Measurements from ENCODE around the gene PYGB.
"Not testable (repeated sequence)": the region's sequence is repeated elsewhere in the genome, so short reads cannot be mapped to it uniquely, and the experiment has no call there.

PYGB gene

DNA sequence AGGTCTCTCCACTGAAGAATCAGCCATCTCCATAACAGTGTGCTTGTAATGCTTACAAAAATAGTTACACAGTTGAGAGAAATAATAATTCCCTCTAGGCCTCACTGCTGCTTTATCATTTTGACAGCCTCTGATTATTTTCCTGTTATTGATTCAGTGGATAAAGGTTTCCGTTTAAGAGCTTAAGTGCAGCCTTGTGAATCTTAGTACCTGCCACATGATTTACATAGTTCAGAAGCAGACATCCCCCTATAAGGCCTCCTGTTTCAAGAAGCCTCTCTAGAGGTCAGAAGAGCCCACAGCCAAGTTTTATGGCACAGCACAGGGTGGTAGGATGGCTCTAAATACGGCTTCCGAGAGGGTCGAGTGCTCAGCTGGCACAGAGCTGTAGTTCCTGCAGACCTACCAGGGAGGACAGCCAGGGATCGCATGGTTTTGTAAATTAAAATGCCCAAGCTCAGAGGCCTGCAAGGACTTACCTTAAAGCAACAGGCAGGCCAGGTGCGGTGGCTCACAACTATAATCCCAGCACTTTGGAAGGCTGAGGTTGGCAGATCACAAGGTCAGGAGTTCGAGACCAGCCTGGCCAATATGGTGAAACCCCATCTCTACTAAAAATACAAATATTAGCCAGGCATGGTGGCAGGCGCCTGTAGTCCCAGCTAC is 17.6 kb upstream of the PYGB start:
- DNase-seq: no peak

DNA sequence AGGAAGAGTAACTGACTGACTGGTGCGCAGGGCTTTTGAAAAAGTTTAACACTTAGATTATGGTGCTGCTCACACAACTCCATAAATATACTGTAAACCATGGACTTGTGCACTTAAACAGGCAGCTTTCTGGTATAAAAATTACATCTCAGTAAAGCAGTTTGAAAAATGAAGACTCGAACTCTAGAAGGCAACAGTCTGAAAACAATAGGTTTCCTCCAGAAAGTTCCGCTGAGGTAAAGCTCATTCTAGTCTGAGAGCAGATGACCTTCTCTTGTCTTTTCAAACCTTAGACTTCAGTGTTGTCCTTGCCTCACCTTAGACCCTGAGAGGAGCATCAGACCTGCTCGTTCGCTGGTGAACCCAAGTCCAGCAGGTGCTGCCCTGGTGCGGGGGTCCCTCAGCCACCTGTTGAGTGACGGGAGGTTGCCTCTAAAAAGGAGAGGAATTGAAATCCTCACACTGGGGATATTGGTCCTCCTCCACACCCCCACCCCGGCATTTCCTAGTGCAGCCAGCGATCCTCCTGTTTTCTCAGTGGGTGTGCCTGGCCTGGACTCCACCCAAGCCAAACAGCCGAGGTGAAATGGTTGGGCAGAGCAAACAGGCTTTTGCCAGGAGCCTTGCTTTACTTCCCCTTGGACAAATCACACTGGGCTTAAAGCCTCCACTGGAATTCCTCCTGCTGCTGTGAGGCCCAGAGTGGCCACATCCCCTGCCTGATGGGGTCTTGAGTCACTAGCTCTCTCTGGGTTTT is 14.7 kb upstream of the PYGB start:
- peak; percentile 36 for DNase-seq

DNA sequence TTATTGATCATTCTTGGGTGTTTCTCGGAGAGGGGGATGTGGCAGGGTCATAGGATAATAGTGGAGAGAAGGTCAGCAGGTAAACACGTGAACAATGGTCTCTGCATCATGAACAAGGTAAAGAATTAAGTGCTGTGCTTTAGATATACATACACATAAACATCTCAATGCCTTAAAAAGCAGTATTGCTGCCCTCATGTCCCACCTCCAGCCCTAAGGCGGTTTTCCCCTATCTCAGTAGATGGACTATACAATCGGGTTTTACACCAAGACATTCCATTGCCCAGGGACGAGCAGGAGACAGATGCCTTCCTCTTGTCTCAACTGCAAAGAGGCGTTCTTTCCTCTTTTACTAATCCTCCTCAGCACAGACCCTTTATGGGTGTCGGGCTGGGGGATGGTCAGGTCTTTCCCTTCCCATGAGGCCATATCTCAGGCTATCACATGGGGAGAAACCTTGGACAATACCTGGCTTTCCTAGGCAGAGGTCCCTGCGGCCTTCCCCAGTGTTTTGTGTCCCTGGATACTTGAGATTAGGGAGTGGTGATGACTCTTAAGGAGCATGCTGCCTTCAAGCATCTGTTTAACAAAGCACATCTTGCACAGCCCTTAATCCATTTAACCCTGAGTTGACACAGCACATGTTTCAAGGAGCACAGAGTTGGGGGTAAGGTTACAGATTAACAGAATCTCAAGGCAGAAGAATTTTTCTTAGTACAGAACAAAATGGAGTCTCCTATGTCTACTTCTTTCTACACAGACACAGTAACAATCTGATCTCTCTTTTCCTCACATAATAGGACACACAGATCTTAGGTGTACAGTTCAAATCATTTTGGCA is 13.7 kb upstream of the PYGB start:
- DNase-seq: not testable (repeated sequence)

DNA sequence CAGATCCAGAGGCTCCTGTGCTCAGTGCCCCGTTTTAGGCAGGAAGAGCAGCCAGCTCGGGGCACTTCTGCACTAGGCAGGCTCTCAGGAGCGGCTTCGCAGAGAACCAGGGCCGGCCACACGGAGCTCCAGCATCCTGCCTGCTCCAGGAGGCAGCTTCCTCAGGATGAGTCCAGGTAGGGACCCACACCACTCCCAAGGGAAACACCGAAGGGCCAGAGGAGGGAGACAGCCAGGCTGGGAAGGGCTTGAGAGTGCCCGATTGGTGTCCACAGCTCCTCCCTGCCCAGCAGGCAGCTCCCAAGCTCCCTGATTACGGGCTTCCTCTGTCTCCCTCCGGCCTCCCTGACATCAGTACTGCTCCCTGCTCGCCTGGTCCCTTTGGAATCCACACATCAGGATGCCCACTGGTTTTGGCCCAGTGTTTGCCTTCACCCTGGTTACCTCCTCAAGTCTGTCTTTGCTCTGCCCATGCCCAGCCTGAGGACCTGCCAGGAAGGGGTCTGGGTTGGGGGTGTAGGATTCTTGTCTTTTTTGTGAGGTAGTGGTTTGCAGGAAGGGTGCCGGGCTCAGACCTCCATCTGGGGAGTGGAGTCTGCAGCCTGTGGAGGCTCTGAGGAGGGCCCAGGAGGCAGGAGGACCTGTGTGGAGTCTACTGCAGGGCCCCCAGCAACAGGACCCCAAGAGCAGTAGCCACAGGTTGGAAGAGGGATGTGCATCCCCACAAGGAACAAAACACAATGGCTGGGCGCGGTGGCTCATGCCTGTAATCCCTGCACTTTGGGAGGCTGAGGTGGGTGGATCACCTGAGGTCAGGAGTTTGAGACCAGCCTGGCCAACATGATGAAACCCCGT is 11.2 kb upstream of the PYGB start:
- no peak for DNase-seq

DNA sequence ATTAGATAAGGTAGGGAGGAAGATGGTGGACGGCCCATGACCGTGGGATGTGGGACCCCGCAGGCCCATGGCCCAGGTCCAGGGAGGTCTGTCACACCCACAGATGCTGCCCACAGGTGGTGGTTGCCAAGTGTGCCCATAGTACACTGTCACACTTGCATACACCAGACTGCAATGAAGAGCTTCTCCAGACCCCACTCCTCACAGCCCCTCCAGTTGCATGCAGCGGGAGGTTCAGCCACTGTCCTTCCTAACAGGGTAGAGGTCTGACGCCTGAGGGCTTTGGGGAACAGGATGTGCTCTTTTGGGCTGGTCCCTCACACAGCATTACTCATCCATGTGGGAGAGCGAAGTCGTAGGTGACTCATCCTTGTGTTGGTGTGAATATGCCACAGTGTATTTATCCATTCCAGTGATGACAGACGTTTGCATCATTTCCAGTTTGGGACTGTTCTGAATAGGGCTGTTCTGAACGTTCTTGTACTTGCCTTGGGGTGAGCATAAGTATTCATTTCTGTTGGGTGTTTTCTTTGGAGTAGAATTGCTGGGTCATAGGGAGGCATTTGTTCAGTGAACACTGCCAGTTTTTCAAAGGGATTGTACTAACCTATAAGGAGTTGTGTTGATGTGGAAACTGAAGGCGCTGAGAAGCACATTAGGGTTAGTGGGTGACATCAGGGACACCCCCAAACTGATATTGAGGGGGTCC is 10.1 kb upstream of the PYGB start:
- peak; percentile 97 for DNase-seq

DNA sequence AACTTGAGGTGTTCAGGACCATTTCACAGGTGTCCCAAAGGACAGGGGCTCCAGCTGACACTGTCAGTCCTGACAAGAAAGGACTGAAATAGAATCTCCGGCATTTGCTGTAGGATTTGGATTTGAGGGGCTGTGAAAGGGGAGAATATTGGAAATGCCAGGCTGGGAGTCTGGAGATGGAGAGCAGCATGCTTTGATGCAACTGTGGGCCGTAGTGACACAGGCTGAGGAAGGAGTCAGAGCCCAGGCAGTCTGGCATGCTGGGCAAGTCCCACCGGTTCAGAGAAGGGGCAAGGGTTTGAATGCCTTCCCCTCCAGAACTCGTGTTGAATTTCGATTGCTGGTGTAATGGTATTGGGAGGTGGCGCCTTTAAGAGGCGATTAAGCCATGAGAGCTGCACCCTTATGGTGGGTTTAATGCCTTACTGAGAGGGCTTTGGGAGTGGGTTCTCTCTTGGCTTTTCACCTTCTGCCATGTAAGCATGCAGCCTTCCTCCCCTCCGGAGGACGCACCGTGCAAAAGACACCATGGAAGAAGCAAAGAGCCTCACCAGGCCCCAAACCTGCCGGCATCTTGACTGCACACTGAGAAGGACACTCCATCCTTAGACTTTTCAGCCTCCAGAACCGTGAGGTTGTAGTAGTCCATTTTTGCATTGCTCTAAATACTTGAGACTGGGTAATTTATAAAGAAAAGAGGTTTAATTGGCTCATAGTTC is 9.4 kb upstream of the PYGB start:
- no peak for DNase-seq

DNA sequence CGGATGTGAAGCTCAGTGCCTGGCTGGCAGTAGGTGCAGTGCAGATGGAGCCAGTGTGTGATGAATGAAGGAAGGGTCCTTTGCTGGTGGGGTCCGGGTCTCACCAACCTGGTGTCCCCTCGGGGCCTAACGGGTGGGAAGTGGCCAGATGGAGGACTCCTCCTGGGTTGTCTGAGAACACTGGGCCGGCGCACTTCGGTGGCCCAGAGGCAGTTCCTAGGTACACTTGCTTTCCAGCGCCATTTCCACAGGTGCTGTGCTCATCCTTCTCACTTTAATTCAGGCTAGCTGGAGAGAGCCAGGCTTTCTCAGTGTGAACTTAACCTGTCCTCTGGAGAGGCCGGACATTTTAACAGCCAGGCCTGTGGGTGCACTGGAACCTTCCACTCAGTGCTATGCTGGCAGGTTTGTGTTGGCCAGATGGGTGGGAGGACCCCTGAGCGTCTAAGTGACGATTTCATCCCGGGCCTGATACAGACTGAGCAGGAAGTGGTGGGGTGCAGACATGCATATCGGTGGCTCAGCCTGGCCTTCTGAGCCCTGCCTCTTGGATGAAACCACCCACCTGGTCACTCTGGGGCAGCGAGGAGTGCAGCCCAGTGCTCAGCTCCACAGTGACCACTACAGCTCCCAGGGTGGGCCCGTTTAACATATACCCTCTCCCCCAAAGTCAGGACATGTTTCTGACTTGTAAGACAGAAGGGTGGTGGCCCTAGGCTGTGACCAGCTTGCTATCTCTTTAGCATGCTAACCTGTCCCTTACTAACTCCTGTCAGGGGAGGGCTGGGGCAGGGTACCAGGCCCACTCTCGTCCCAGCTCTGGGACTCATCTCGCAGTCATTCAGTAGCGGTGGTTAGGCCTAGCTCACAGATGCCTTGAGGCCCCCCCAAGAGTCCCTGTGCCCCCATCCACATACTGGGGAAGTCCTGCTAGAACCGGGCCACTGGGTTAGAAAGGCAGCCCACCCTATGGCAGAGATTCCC is 8.2 kb upstream of the PYGB start:
- DNase-seq: no peak

DNA sequence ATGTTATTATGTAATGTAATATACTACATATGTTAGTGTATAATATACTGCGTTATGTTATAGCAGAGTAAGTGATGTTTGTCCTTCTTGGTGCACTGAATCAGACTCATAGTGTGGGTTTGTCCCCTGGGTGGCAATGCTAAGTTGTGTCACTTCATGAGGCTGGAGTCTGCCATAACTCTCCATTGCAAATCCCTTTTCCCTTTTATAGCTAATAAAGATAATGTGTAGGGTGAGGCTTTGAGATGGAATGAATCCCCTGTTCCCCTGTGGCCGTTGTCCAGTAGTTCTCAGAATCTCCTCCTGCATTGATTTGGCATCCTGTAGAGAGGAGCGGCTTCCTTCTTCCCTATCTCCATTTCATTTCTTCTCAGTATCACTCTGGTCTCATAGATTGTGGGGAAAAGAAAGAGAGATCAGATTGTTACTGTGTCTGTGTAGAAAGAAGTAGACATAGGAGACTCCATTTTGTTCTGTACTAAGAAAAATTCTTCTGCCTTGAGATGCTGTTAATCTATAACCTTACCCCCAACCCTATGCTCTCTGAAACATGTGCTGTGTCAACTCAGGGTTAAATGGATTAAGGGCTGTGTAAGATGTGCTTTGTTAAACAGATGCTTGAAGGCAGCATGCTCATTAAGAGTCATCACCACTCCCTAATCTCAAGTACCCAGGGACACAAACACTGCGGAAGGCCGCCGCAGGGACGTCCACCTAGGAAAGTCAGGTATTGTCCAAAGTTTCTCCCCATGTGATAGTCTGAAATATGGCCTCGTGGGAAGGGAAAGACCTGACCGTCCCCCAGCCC is 6.8 kb upstream of the PYGB start:
- DNase-seq: not testable (repeated sequence)

DNA sequence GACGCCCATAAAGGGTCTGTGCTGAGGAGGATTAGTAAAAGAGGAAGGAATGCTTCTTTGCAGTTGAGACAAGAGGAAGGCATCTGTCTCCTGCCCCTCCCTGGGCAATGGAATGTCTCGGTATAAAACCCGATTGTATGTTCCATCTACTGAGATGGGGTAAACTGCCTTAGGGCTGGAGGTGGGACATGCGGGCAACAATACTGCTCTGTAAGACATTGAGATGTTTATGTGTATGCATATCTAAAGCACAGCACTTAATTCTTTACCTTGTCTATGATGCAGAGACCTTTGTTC is 6.3 kb upstream of the PYGB start:
- DNase-seq: not testable (repeated sequence)

DNA sequence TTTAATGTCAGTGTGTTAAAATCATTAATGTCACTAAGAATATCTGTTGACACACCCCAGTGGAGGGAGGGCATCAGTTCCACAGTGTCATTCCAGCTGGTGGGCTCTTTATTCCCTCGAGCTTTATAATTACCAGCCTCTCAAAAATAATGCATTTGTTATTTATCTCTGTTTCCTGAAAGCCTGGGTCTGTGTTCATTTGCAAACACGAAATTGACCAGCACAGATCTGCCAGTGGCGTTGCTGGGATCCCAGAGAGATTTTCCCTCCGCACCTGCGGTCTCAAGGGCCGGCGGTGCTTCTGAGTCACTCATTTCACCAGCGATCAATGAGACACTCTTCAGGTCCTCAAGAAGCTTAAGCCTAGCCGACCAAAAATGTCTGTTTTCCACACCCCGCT is 5.7 kb upstream of the PYGB start:
- DNase-seq: no peak

DNA sequence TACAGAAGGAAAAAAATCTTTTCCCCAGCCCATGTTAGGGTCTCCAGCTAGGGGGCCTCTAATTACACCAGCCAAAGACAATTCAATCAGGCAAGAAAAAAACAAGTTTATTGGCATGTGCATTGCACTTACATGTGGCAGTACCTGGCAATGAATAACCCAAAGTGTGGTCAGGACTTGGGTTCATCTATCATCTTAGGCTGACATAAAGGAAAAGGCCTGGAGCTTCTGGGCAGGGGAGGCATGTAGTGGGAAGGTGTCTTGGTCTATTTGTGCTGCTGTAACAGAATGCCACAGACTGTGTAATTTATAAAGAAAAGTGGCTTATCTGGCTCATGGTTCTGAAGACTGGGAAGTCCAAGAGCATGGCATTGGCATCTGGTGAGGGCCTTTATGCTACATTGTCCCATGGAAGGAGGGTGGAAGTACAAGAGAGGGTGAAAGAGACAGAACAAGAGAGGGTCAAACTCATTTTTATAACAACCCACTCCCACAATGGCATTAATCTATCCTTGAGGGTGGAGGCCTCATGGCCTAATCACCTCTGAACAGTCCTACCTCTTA is 4.4 kb upstream of the PYGB start:
- no peak for DNase-seq

DNA sequence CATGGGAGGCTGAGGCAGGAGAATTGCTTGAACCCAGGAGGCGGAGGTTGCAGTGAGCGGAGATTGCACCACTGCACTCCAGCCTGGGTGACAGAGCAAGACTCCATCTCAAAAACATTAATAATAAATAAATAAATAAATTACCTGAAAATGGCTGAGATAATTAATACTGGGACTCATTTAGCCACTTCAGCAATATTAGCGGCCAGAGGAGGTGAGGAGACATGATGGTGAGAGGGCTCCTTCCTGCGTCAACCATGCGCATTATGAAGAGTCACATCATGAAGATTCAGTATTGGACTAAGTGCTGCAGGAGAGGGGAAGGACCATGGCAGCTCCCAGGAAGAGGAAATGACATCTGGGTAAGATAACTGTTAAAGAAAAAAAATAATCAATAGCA is 2.9 kb upstream of the PYGB start:
- DNase-seq: no peak

DNA sequence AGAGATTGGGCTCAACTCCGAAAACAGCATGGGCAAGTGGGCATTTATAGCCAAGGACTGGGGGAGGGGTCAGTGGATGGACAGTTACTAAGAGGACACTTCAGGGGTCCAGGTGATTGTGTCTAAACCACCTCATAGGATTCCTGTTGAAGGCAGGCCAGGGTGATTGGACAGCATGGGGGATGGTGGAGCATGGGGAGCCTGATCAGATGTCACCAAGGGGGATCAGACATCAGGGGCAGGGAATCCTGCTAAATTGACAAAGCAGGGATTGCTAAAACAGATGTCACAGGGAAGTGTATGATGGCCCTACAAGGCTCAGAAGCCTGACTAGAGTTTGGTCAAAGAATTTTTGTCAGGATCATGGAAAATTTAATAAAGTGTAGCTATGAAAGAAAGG is 2.4 kb upstream of the PYGB start:
- DNase-seq: no peak

DNA sequence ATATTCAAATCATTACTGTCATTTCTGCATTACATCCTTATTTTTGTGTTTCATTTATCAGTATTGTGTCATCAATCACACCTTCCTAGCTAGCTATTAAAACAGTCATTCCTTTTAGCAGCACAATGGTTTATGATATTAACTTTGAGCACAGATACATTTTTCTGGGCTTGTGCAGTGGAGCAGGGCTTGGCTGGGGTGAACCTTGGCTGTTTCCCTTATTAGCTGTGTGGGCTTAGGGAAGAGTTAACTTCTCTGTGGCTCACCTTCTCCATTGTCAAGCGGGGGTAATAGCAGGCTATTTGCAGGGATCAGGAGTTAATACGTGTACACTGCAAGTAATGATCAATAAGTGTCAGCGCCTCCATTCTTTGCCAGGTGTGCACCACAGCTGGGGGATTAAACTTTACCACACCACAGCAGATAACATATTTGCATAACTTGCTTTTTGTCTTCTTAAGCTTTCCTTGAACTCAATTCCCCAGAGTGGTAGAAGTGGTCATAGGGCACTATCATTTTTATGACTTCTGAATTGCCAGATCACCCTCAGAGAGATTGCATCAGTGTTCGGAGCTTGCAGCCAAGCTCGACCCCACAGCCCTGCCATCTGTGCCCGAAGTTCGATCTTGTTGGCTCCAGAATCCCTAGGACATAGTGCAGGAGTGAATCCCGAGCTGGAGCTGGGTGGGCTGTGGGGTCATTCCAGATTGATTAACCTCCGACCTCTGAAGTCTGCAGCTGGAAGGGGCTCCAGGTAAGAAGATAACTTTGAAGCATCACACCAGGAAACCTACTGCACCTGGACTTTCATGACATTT is 1.5 kb upstream of the PYGB start:
- DNase-seq: no peak

DNA sequence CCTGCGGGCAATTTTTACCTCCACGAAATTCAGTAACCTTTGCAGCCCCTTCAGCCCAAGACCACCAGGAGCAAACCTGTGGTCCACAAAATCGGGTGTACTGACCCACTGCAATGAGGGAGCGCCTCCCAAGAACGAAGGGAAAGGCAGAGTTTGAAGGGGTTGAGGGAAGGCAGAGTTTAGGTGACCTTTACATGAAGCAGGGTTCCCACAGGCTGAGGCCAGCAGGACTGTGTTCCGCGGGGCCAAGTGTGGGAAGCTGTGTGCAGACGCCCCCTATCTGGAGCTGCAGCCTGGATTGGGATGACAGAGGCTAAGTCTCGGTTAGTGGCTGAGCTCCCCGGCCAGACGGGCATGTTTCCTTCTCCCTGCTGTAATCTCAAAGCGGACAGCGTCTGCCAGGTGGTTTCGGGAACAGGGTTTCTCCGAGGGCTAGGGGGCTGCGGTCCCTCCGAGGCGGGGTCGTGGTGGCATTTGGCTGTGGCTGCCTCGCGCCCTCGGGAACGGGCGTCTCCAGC is 826 bp upstream of the PYGB start:
- DNase-seq: peak; percentile 53

DNA sequence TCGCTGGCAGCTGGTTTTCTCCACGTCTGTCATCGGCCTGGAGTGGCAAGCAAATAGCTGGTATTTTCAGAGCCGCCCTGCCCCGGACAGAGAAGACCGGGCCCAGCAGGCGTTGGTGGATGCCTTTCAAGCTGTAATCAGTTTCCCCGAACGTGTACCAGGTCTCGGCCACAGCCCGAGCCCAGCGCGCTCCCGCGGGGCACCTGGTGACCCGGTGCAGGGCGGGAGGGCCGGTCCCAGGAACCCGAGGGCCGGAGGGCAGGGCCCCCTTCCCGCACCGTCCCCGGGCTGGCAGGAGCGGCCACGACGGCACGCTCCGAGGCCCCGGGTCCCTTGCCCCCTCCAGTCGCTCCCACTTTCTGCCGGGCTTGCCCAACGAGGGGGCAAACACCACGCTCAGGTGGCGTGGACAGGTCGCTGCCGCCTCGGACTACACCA is 348 bp upstream of the PYGB start:
- no peak for DNase-seq

DNA sequence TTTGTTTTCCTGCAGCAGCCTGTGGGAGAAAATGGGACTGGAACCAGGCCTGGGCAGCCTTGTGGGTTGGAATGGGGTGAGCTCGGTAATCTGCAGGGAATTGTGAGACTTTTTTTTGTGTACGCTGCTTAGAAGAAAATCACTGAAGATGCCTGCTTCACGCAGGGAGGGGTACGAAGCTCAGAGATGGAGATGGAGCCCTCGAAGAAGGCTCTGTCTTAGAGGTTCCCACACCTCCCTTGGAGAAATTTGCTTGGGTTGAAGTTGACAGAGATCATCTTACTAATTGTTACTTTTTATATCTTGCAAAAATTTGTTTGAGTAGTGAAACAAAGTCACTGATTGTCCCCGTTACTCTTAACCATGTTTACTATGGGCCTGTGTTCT is 894 bp downstream of the PYGB start:
- no peak for DNase-seq

Measured in amniotic stem cell (primary cell).